HCT116 (cell line): ENCODE measurements around the gene TANC1. TPM values are rescaled to one million over a fixed set of nuclear protein-coding genes. Genes with fewer than 3 reads are reported as not detected.

ENCODE experiments used
- ATAC-seq: fragments of 200-7000 bp; cut with Tn5 transposase; 2 replicates; pipeline ENCODE4 v1.9.1; 2020; ENCODE audit warnings: mild to moderate bottlenecking, moderate library complexity
- BruUV-seq: library from RNA; stranded (reverse); fragments of 400-500 nt; replicated peaks from 2 replicates; lab custom pipeline; 2021; lab: Mats Ljungman, UMichigan
- CTCF ChIA-PET: fragments of 300-600 bp; sonication (Branson Sonifier 250); formaldehyde crosslinking; loops from one replicate; lab custom pipeline; 2021; ENCODE audit warnings: antibody characterized with exemption; lab: Charles Lee
- POLR2A ChIA-PET: fragments of 300-600, 350-600 bp; sonication (Branson Sonifier 250); formaldehyde crosslinking; loops from one replicate; lab custom pipeline; 2021; ENCODE audit warnings: antibody characterized with exemption; lab: Charles Lee
- RAD21 ChIA-PET, 2 experiments: fragments of 300-600 bp; sonication (Branson Sonifier 250); formaldehyde crosslinking; loops; one replicate each; lab custom pipeline; 2023; ENCODE audit warnings: low total read pairs in 2 of 2; ENCODE audit not compliant: uncharacterized antibody in 2 of 2, unreplicated experiment in 2 of 2, low non-redundant PET in 1 of 2; lab: Charles Lee
- DNase-seq: peaks from one replicate; pipeline ENCODE4 v3.0.0-alpha.2; 2010; ENCODE audit warnings: low read depth, low spot score
- H2AFZ ChIP-seq: fragments of 200-600 bp; shearing (Covaris generic), sonication (generic); 2 replicates; pipeline ENCODE4 v1.6.1; 2017; ENCODE audit warnings: low read depth, mixed run types, mixed read lengths, antibody characterized with exemption, low read length; ENCODE audit not compliant: poor library complexity, severe bottlenecking
- H3K27ac ChIP-seq: 2 replicates; pipeline ENCODE4 v1.5.1; 2012; ENCODE audit warnings: low read depth, low read length
- H3K27me3 ChIP-seq: fragments of 200-600 bp; sonication (generic); 2 replicates; pipeline ENCODE4 v1.6.1; 2016; ENCODE audit warnings: mixed run types, low read length, mixed read lengths; ENCODE audit not compliant: insufficient read depth
- H3K36me3 ChIP-seq, 2 experiments: fragments of 200-500 bp in 1 of 2; fragments of 200-600 bp in 1 of 2; sonication (Bioruptor generic) in 1 of 2; sonication (generic) in 1 of 2; 2 replicates each; pipeline versions ENCODE4 v1.5.1 to v1.6.1; 2014 to 2016; ENCODE audit warnings: low read length in 2 of 2, inconsistent platforms in 1 of 2, mixed read lengths in 1 of 2, mixed run types in 1 of 2; ENCODE audit not compliant: insufficient read depth in 2 of 2, control insufficient read depth in 1 of 2
- H3K4me1 ChIP-seq, 2 experiments: fragments of 200-600 bp in 1 of 2; sonication (generic) in 1 of 2; 2 replicates each; pipeline versions ENCODE4 v1.5.1 to v1.6.1; 2012 to 2017; ENCODE audit warnings: low read length in 2 of 2, inconsistent platforms in 1 of 2, mild to moderate bottlenecking in 1 of 2, mixed read lengths in 1 of 2, mixed run types in 1 of 2, moderate library complexity in 1 of 2; ENCODE audit not compliant: insufficient read depth in 2 of 2, control insufficient read depth in 1 of 2
- H3K4me2 ChIP-seq: fragments of 200-600 bp; sonication (generic); 2 replicates; pipeline ENCODE4 v1.6.1; 2017; ENCODE audit warnings: mixed run types, low read length, mixed read lengths
- H3K4me3 ChIP-seq, 2 experiments: fragments of 200-600 bp in 1 of 2; sonication (generic) in 1 of 2; replicated peaks in 1 of 2; 2 replicates each; pipeline ENCODE4 v1.5.1; 2011 to 2016; ENCODE audit warnings: low read length in 2 of 2, control low read depth in 1 of 2, low read depth in 1 of 2, mild to moderate bottlenecking in 1 of 2, mixed read lengths in 1 of 2, mixed run types in 1 of 2
- H3K79me2 ChIP-seq: fragments of 200-600 bp; sonication (generic); 2 replicates; pipeline ENCODE4 v1.6.1; 2017; ENCODE audit warnings: mild to moderate bottlenecking, mixed run types, low read length, moderate library complexity, mixed read lengths; ENCODE audit not compliant: insufficient read depth
- H3K9ac ChIP-seq: fragments of 200-600 bp; sonication (generic); 2 replicates; pipeline ENCODE4 v1.6.1; 2016; ENCODE audit warnings: low read length, mixed read lengths
- H3K9me2 ChIP-seq: fragments of 200-600 bp; sonication (generic), shearing (Covaris generic); 2 replicates; pipeline ENCODE4 v1.6.1; 2017; ENCODE audit warnings: mixed run types, mild to moderate bottlenecking, moderate library complexity; ENCODE audit not compliant: insufficient read depth
- H3K9me3 ChIP-seq, 2 experiments: fragments of 200-500 bp in 1 of 2; fragments of 200-600 bp in 1 of 2; sonication (Bioruptor generic) in 1 of 2; sonication (generic) in 1 of 2; 2 replicates each; pipeline ENCODE4 v1.6.1; 2014 to 2017; ENCODE audit warnings: low read length in 2 of 2, mixed read lengths in 2 of 2, inconsistent platforms in 1 of 2, low read depth in 1 of 2, mild to moderate bottlenecking in 1 of 2, mixed run types in 1 of 2, moderate library complexity in 1 of 2; ENCODE audit not compliant: control insufficient read depth in 1 of 2, insufficient read depth in 1 of 2
- H4K20me1 ChIP-seq: fragments of 200-600 bp; sonication (generic), shearing (Covaris generic); 2 replicates; pipeline ENCODE4 v1.6.1; 2017; ENCODE audit warnings: mixed run types, mild to moderate bottlenecking, moderate library complexity; ENCODE audit not compliant: insufficient read depth
- CBX3 ChIP-seq: IDR thresholded peaks from 2 replicates; pipeline ENCODE4 v1.6.1; 2012; ENCODE audit warnings: low read depth
- CEBPB ChIP-seq: IDR thresholded peaks from 2 replicates; pipeline ENCODE4 v1.6.1; 2012; ENCODE audit warnings: low read depth
- EGR1 ChIP-seq: IDR thresholded peaks from 2 replicates; pipeline ENCODE4 v1.6.1; 2012; ENCODE audit warnings: low read depth
- ELF1 ChIP-seq: IDR thresholded peaks from 2 replicates; pipeline ENCODE4 v1.6.1; 2012; ENCODE audit warnings: low read depth, borderline replicate concordance
- EZH2 ChIP-seq: fragments of 200-600 bp; sonication (generic); IDR thresholded peaks from 2 replicates; pipeline ENCODE4 v1.6.1; 2017; ENCODE audit warnings: antibody characterized with exemption, mixed run types
- FOSL1 ChIP-seq: IDR thresholded peaks from 2 replicates; pipeline ENCODE4 v1.6.1; 2012; ENCODE audit warnings: low read depth
- JUND ChIP-seq: IDR thresholded peaks from 2 replicates; pipeline ENCODE4 v1.6.1; 2012
- POLR2A ChIP-seq: IDR thresholded peaks from 2 replicates; pipeline ENCODE4 v1.7.0; 2011; ENCODE audit warnings: borderline replicate concordance; ENCODE audit not compliant: insufficient read depth, insufficient read length; ENCODE audit errors: extremely low read depth
- SRF ChIP-seq: IDR thresholded peaks from 2 replicates; pipeline ENCODE4 v1.6.1; 2012; ENCODE audit warnings: low read depth
- TCF7L2 ChIP-seq: IDR thresholded peaks from 2 replicates; pipeline ENCODE4 v1.7.0; 2011; ENCODE audit warnings: borderline replicate concordance, inconsistent platforms; ENCODE audit not compliant: insufficient read depth, insufficient read length; ENCODE audit errors: extremely low read depth
- ZNF274 ChIP-seq: fragments of 200-500 bp; sonication (Bioruptor generic); IDR thresholded peaks from 2 replicates; pipeline ENCODE4 v1.6.1; 2014; ENCODE audit warnings: mild to moderate bottlenecking, low read depth, low read length, inconsistent platforms
- intact Hi-C: fragments of 100-400 bp; cut with micrococcal nuclease; formaldehyde crosslinking; loops from 2 replicates; pipeline ENCODE4 v1.10.0; 2022
- total RNA-seq: library from RNA; stranded (reverse); gene quantifications from one replicate; pipeline ENCODE4 v1.2.1, GENCODE V29; 2021; ENCODE audit not compliant: unreplicated experiment
- TF ChIP-seq, protein P1 (sequence below): IDR thresholded peaks from 2 replicates; pipeline ENCODE4 v1.6.1; 2012
- TF ChIP-seq, protein P2 (sequence below): IDR thresholded peaks from 2 replicates; pipeline ENCODE4 v1.6.1; 2011; ENCODE audit warnings: mild to moderate bottlenecking, low read length, moderate library complexity; ENCODE audit not compliant: insufficient replicate concordance; ENCODE audit errors: extremely low read depth
- TF ChIP-seq, protein P3 (sequence below): IDR thresholded peaks from 2 replicates; pipeline ENCODE4 v1.6.1; 2012; ENCODE audit warnings: low read depth
- TF ChIP-seq, protein P4 (sequence below): IDR thresholded peaks from 2 replicates; pipeline ENCODE4 v1.6.1; 2012

TANC1 gene
- total RNA-seq, 1 experiment from 2014 or later, result 15.1 TPM

DNA sequence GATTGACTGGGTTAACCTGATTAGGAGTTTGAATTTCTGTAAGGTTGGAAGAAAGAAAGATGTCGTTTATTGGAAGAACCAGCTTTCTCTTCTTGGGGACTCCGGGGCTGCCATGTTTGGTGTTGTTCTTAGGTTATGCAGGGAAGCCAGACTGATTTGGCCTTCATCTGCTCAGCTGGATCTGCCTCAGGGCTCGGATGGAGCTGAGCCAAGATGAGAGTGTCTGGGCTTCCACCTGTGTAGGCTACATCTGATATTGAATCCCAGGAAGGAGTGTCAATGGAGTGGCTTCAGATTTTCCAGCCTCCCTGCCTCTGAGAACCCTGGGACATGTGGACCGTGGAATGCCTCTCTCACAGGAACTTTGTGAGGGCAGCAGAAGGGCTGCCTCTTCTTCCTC lies 192.0 kb downstream of the TANC1 start:
- peaks cover 7 to 10% of the 10 kb centered on the region in 2 experiments for H3K4me1 ChIP-seq
- H3K27ac ChIP-seq, result no peak overlapping the region
- H3K9me2 ChIP-seq, result no peaks in the 10 kb centered on the region
- H3K9ac ChIP-seq, result no peak overlapping the region
- ChIA-PET CTCF (no interaction called here), POLR2A (no interaction called here), RAD21 (no interaction called here)
- H3K4me3 ChIP-seq, result no peak overlapping the region
- H3K36me3 ChIP-seq, result no peaks in the 10 kb centered on the region
- DNase-seq, result no peak
- H4K20me1 ChIP-seq, result no peaks in the 10 kb centered on the region
- no TSS peak for BruUV-seq
- H2AFZ ChIP-seq, result no peak overlapping the region
- no peak for ATAC-seq
- H3K4me2 ChIP-seq, result no peak overlapping the region
- no peaks in the 10 kb centered on the region for H3K9me3 ChIP-seq
- no peak for TF ChIP-seq CBX3
- TF ChIP-seq EGR1, result no peak
- no peak for TF ChIP-seq ZNF274
- TF ChIP-seq, protein P1, sequence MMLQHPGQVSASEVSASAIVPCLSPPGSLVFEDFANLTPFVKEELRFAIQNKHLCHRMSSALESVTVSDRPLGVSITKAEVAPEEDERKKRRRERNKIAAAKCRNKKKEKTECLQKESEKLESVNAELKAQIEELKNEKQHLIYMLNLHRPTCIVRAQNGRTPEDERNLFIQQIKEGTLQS, result no peak
- TF ChIP-seq POLR2A, result no peak
- TF ChIP-seq JUND, result no peak
- TF ChIP-seq, protein P2, sequence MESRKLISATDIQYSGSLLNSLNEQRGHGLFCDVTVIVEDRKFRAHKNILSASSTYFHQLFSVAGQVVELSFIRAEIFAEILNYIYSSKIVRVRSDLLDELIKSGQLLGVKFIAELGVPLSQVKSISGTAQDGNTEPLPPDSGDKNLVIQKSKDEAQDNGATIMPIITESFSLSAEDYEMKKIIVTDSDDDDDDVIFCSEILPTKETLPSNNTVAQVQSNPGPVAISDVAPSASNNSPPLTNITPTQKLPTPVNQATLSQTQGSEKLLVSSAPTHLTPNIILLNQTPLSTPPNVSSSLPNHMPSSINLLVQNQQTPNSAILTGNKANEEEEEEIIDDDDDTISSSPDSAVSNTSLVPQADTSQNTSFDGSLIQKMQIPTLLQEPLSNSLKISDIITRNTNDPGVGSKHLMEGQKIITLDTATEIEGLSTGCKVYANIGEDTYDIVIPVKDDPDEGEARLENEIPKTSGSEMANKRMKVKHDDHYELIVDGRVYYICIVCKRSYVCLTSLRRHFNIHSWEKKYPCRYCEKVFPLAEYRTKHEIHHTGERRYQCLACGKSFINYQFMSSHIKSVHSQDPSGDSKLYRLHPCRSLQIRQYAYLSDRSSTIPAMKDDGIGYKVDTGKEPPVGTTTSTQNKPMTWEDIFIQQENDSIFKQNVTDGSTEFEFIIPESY, result no peak
- TF ChIP-seq CEBPB, result no peak
- no peak for TF ChIP-seq ELF1
- no peak for TF ChIP-seq TCF7L2
- no peak for TF ChIP-seq FOSL1
- TF ChIP-seq, protein P3, sequence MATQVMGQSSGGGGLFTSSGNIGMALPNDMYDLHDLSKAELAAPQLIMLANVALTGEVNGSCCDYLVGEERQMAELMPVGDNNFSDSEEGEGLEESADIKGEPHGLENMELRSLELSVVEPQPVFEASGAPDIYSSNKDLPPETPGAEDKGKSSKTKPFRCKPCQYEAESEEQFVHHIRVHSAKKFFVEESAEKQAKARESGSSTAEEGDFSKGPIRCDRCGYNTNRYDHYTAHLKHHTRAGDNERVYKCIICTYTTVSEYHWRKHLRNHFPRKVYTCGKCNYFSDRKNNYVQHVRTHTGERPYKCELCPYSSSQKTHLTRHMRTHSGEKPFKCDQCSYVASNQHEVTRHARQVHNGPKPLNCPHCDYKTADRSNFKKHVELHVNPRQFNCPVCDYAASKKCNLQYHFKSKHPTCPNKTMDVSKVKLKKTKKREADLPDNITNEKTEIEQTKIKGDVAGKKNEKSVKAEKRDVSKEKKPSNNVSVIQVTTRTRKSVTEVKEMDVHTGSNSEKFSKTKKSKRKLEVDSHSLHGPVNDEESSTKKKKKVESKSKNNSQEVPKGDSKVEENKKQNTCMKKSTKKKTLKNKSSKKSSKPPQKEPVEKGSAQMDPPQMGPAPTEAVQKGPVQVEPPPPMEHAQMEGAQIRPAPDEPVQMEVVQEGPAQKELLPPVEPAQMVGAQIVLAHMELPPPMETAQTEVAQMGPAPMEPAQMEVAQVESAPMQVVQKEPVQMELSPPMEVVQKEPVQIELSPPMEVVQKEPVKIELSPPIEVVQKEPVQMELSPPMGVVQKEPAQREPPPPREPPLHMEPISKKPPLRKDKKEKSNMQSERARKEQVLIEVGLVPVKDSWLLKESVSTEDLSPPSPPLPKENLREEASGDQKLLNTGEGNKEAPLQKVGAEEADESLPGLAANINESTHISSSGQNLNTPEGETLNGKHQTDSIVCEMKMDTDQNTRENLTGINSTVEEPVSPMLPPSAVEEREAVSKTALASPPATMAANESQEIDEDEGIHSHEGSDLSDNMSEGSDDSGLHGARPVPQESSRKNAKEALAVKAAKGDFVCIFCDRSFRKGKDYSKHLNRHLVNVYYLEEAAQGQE, result no peak
- TF ChIP-seq, protein P4, sequence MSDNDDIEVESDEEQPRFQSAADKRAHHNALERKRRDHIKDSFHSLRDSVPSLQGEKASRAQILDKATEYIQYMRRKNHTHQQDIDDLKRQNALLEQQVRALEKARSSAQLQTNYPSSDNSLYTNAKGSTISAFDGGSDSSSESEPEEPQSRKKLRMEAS, result no peak
- no peak for TF ChIP-seq SRF
- no peak for TF ChIP-seq EZH2
- H3K79me2 ChIP-seq, result no peaks in the 10 kb centered on the region
- H3K27me3 ChIP-seq, result no peaks in the 10 kb centered on the region
- intact Hi-C loops, result no loop called here
